ENCODE data around the gene ATP7A. TPM values are rescaled to one million over a fixed set of nuclear protein-coding genes. Genes with fewer than 3 reads are reported as not detected.

Gene ATP7A
- polyA plus RNA-seq, 1 of the 3 experiments (the other 2 are of a cell fraction) = 1.7 TPM

DNA sequence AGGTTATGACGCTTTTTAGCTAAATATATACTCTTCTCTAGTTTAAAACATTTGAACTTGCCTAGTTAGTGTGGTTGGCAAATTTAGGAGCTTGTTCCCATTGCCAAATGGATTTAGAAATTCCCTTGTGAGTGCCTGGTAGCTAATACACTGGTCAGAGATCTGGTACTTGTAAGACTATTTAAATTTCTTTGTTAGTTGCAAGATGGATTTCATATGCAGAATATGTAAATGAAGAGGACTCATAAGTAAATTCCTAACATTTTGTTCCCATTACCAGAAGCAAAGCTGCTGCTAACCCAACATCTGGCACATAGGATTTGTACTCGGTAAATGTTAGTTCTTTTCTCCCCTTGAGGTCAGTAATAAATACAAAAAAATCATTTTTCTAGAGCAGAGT lies 137.6 kb downstream of the ATP7A start:
- Histone ChIP-seq H3F3A (replicated peaks; ENCODE audit: insufficient read depth) (no peaks in the 10 kb centered on the region), H3K9me2 (no peaks in the 10 kb centered on the region), H3K36me3 (replicated peaks in 1 of 2; ENCODE audit: control insufficient read depth in 1 of 2, insufficient read depth in 2 of 2, low read length in 1 of 2) (no peaks in the 10 kb centered on the region), H4K20me1 (ENCODE audit: insufficient read depth) (no peaks in the 10 kb centered on the region), H2AFZ (ENCODE audit: low read depth) (no peak overlapping the region), H3K4me3 (ENCODE audit: low read depth in 2 of 2, low read length in 1 of 2) (no peak overlapping the region), H3K27ac (ENCODE audit: low read depth in 2 of 2, low read length in 1 of 2) (no peak overlapping the region), H3K4me1 (ENCODE audit: control insufficient read depth in 1 of 2, insufficient read depth in 2 of 2, low read depth in 1 of 2, low read length in 1 of 2) (no peaks in the 10 kb centered on the region), H3K9ac (no peak overlapping the region), H3K4me2 (no peak overlapping the region), H3K27me3 (ENCODE audit: insufficient read depth) (no peaks in the 10 kb centered on the region), H3K9me3 (no peaks in the 10 kb centered on the region), H3K79me2 (ENCODE audit: insufficient read depth) (no peaks in the 10 kb centered on the region)
- ChIA-PET POLR2A (no interaction called here), CTCF (interaction anchor here (1.4 to 1.9 kb wide), 2 partner anchors 23 to 37 kb away, joined by 3 to 9 read pairs; no protein-coding TSS in a partner anchor)
- no peak for TF ChIP-seq NFIC (IDR thresholded peaks at IDR 0.05; ENCODE audit: borderline replicate concordance)
- no peak for TF ChIP-seq MEF2A (IDR thresholded peaks at IDR 0.05; ENCODE audit: borderline replicate concordance, low read depth)
- TF ChIP-seq, protein P1, sequence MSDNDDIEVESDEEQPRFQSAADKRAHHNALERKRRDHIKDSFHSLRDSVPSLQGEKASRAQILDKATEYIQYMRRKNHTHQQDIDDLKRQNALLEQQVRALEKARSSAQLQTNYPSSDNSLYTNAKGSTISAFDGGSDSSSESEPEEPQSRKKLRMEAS (IDR thresholded peaks at IDR 0.05; ENCODE audit: low read depth) = no peak
- TF ChIP-seq EZH2phosphoT487 (IDR thresholded peaks at IDR 0.05; ENCODE audit: borderline replicate concordance, low read depth) = no peak
- no peak for TF ChIP-seq TCF12 (IDR thresholded peaks at IDR 0.05)
- TF ChIP-seq, protein P2, sequence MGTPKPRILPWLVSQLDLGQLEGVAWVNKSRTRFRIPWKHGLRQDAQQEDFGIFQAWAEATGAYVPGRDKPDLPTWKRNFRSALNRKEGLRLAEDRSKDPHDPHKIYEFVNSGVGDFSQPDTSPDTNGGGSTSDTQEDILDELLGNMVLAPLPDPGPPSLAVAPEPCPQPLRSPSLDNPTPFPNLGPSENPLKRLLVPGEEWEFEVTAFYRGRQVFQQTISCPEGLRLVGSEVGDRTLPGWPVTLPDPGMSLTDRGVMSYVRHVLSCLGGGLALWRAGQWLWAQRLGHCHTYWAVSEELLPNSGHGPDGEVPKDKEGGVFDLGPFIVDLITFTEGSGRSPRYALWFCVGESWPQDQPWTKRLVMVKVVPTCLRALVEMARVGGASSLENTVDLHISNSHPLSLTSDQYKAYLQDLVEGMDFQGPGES (IDR thresholded peaks at IDR 0.05; ENCODE audit: low read depth, low read length) = no peak
- no peak for TF ChIP-seq JUND (IDR thresholded peaks at IDR 0.05)
- no peak for TF ChIP-seq RCOR1 (IDR thresholded peaks at IDR 0.05; ENCODE audit: low read length)
- TF ChIP-seq, protein P3, sequence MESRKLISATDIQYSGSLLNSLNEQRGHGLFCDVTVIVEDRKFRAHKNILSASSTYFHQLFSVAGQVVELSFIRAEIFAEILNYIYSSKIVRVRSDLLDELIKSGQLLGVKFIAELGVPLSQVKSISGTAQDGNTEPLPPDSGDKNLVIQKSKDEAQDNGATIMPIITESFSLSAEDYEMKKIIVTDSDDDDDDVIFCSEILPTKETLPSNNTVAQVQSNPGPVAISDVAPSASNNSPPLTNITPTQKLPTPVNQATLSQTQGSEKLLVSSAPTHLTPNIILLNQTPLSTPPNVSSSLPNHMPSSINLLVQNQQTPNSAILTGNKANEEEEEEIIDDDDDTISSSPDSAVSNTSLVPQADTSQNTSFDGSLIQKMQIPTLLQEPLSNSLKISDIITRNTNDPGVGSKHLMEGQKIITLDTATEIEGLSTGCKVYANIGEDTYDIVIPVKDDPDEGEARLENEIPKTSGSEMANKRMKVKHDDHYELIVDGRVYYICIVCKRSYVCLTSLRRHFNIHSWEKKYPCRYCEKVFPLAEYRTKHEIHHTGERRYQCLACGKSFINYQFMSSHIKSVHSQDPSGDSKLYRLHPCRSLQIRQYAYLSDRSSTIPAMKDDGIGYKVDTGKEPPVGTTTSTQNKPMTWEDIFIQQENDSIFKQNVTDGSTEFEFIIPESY (IDR thresholded peaks at IDR 0.05; ENCODE audit: borderline replicate concordance, low read depth) = no peak
- no peak for TF ChIP-seq NRF1 (IDR thresholded peaks at IDR 0.05; ENCODE audit: low read depth, low read length)
- TF ChIP-seq, protein P4, sequence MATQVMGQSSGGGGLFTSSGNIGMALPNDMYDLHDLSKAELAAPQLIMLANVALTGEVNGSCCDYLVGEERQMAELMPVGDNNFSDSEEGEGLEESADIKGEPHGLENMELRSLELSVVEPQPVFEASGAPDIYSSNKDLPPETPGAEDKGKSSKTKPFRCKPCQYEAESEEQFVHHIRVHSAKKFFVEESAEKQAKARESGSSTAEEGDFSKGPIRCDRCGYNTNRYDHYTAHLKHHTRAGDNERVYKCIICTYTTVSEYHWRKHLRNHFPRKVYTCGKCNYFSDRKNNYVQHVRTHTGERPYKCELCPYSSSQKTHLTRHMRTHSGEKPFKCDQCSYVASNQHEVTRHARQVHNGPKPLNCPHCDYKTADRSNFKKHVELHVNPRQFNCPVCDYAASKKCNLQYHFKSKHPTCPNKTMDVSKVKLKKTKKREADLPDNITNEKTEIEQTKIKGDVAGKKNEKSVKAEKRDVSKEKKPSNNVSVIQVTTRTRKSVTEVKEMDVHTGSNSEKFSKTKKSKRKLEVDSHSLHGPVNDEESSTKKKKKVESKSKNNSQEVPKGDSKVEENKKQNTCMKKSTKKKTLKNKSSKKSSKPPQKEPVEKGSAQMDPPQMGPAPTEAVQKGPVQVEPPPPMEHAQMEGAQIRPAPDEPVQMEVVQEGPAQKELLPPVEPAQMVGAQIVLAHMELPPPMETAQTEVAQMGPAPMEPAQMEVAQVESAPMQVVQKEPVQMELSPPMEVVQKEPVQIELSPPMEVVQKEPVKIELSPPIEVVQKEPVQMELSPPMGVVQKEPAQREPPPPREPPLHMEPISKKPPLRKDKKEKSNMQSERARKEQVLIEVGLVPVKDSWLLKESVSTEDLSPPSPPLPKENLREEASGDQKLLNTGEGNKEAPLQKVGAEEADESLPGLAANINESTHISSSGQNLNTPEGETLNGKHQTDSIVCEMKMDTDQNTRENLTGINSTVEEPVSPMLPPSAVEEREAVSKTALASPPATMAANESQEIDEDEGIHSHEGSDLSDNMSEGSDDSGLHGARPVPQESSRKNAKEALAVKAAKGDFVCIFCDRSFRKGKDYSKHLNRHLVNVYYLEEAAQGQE (IDR thresholded peaks at IDR 0.05; ENCODE audit: low read depth, low read length) = no peak
- no peak for TF ChIP-seq CHD2 (IDR thresholded peaks at IDR 0.05; ENCODE audit: low read length, partially characterized antibody)
- no peak for TF ChIP-seq GATA2 (CRISPR knock-in tag; IDR thresholded peaks at IDR 0.05)
- no peak for TF ChIP-seq RXRA (IDR thresholded peaks at IDR 0.05; ENCODE audit: borderline replicate concordance, low read depth)
- TF ChIP-seq, protein P5, sequence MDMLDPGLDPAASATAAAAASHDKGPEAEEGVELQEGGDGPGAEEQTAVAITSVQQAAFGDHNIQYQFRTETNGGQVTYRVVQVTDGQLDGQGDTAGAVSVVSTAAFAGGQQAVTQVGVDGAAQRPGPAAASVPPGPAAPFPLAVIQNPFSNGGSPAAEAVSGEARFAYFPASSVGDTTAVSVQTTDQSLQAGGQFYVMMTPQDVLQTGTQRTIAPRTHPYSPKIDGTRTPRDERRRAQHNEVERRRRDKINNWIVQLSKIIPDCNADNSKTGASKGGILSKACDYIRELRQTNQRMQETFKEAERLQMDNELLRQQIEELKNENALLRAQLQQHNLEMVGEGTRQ (IDR thresholded peaks at IDR 0.05; ENCODE audit: borderline replicate concordance, low read depth, low read length) = no peak
- no peak for TF ChIP-seq GABPA (IDR thresholded peaks at IDR 0.05; ENCODE audit: low read depth)
- 45% methylated on average over 2 of the region's 2 CpGs for WGBS (ENCODE audit: low lambda C conversion rate)
- DNase-seq = no peak
